Endothelial cell of umbilical vein (primary cell): ENCODE measurements around the gene FGF12. TPM values are rescaled to one million over a fixed set of nuclear protein-coding genes. Genes with fewer than 3 reads are reported as not detected.

Experiments used
- BruUV-seq: library from RNA; stranded (reverse); fragments of 400-500 nt; replicated peaks from 2 replicates; lab custom pipeline; 2021; lab: Mats Ljungman, UMichigan
- CTCF ChIA-PET: fragments of 300-600, 350-600 bp; sonication (Branson Sonifier 250); formaldehyde crosslinking; loops from one replicate; lab custom pipeline; 2021; ENCODE audit warnings: antibody characterized with exemption, inconsistent platforms; lab: Charles Lee
- POLR2A ChIA-PET: fragments of 300-600, 350-600 bp; sonication (Branson Sonifier 250); formaldehyde crosslinking; loops from one replicate; lab custom pipeline; 2021; ENCODE audit warnings: antibody characterized with exemption, inconsistent platforms; lab: Charles Lee
- DNase-seq: peaks from one replicate; pipeline ENCODE4 v3.0.0-alpha.2; 2011; ENCODE audit warnings: low read depth, low spot score
- FAIRE-seq: peaks from 2 replicates; lab custom pipeline; 2011; peaks lifted over from hg19 to GRCh38; lab: Jason Lieb, UNC
- H2AFZ ChIP-seq: 2 replicates; pipeline ENCODE4 v1.6.0; 2012; ENCODE audit warnings: low read depth, low read length, control low read depth, inconsistent platforms
- H3K27ac ChIP-seq: 2 replicates; pipeline ENCODE4 v1.5.1; 2011; ENCODE audit warnings: low read depth, mild to moderate bottlenecking, control low read depth, low read length, moderate library complexity; ENCODE audit not compliant: insufficient read depth
- H3K27me3 ChIP-seq, 2 experiments: 2 replicates each; pipeline versions ENCODE4 v1.6.0 to v1.6.1; 2011; ENCODE audit warnings: low read length in 2 of 2, mixed read lengths in 1 of 2; ENCODE audit not compliant: control insufficient read depth in 2 of 2, insufficient read depth in 2 of 2
- H3K36me3 ChIP-seq, 2 experiments: 2 replicates in 1 of 2; 3 replicates in 1 of 2; pipeline ENCODE4 v1.5.1; 2011; ENCODE audit warnings: low read length in 2 of 2, mild to moderate bottlenecking in 1 of 2, moderate library complexity in 1 of 2; ENCODE audit not compliant: control insufficient read depth in 2 of 2, insufficient read depth in 2 of 2; ENCODE audit errors: extremely low read depth in 1 of 2
- H3K4me1 ChIP-seq: 3 replicates; pipeline ENCODE4 v1.5.1; 2011; ENCODE audit warnings: mild to moderate bottlenecking, low read length; ENCODE audit not compliant: control insufficient read depth, insufficient read depth; ENCODE audit errors: extremely low read depth
- H3K4me2 ChIP-seq: 2 replicates; pipeline ENCODE4 v1.6.1; 2011; ENCODE audit warnings: low read length, control low read depth, mixed read lengths; ENCODE audit not compliant: insufficient read depth
- H3K4me3 ChIP-seq, 3 experiments: fragments of 200-600 bp in 1 of 3; sonication (generic), shearing (Covaris generic) in 1 of 3; replicated peaks in 1 of 3; 2 replicates each; pipeline ENCODE4 v1.5.1; 2011 to 2016; ENCODE audit warnings: control low read depth in 3 of 3, low read length in 3 of 3, mild to moderate bottlenecking in 2 of 3, inconsistent platforms in 1 of 3, low read depth in 1 of 3, moderate library complexity in 1 of 3; ENCODE audit not compliant: insufficient read depth in 1 of 3
- H3K79me2 ChIP-seq: 2 replicates; pipeline ENCODE4 v1.6.0; 2012; ENCODE audit warnings: low read length, inconsistent platforms; ENCODE audit not compliant: control insufficient read depth, insufficient read depth
- H3K9ac ChIP-seq: replicated peaks from 2 replicates; pipeline ENCODE3; 2011; ENCODE audit warnings: low read length, control low read depth; ENCODE audit not compliant: insufficient read depth; ENCODE audit errors: extremely low read depth
- H3K9me1 ChIP-seq: replicated peaks from 3 replicates; pipeline ENCODE4 v1.6.0; 2011; ENCODE audit warnings: mild to moderate bottlenecking, low read length; ENCODE audit not compliant: control insufficient read depth, insufficient read depth; ENCODE audit errors: extremely low read depth
- H3K9me3 ChIP-seq: replicated peaks from 2 replicates; pipeline ENCODE4 v1.5.1; 2012; ENCODE audit warnings: low read length, inconsistent platforms; ENCODE audit not compliant: control insufficient read depth, insufficient read depth
- H4K20me1 ChIP-seq: replicated peaks from 2 replicates; pipeline ENCODE3; 2011; ENCODE audit warnings: mild to moderate bottlenecking, low read length; ENCODE audit not compliant: control insufficient read depth, insufficient read depth; ENCODE audit errors: extremely low read depth
- EZH2 ChIP-seq: IDR thresholded peaks from 2 replicates; pipeline ENCODE4 v1.6.1; 2012; ENCODE audit warnings: borderline replicate concordance, low read depth, mild to moderate bottlenecking, moderate library complexity, low read length, inconsistent platforms; ENCODE audit not compliant: severe bottlenecking
- FOS ChIP-seq: IDR thresholded peaks from 2 replicates; pipeline ENCODE4 v1.6.1; 2011; ENCODE audit warnings: mild to moderate bottlenecking, low read length, moderate library complexity, borderline replicate concordance; ENCODE audit not compliant: insufficient read depth
- GATA2 ChIP-seq: IDR thresholded peaks from 2 replicates; pipeline ENCODE4 v1.7.0; 2011; ENCODE audit warnings: low read depth, mild to moderate bottlenecking, moderate library complexity, mixed read lengths, low read length; ENCODE audit not compliant: insufficient read length, insufficient read depth
- JUN ChIP-seq: IDR thresholded peaks from 2 replicates; pipeline ENCODE4 v1.6.1; 2011; ENCODE audit warnings: borderline replicate concordance, low read depth; ENCODE audit not compliant: insufficient read length, insufficient read depth
- MAX ChIP-seq: IDR thresholded peaks from 2 replicates; pipeline ENCODE4 v1.6.1; 2011; ENCODE audit not compliant: insufficient read depth, insufficient read length
- MYC ChIP-seq: IDR thresholded peaks from one replicate; pipeline ENCODE4 v1.6.1; 2011; ENCODE audit warnings: mild to moderate bottlenecking, low read depth, low read length
- dilution Hi-C: fragments of 300-500 bp; cut with MboI; formaldehyde crosslinking; loops from one replicate; pipeline ENCODE4 v1.15.0; 2019; ENCODE audit warnings: low sequenced_read_pairs; ENCODE audit not compliant: extremely low pct_ligation_motif_present
- intact Hi-C: fragments of 100-400 bp; cut with micrococcal nuclease; formaldehyde crosslinking; loops from one replicate; pipeline ENCODE4 v1.10.0; 2022
- polyA plus RNA-seq, 4 experiments: library from polyadenylated mRNA; depleted of rRNA in 3 of 4; stranded (reverse) in 3 of 4; unstranded in 1 of 4; fragments of >200 nt; gene quantifications; 2 replicates each; pipeline versions ENCODE4 v1.2.1 to v1.2.3, GENCODE V29; 2011 to 2012; ENCODE audit warnings: missing spikeins in 1 of 4
- total RNA-seq: library from RNA; stranded (reverse); gene quantifications from 2 replicates; pipeline ENCODE4 v1.2.3, GENCODE V29; 2021

The FGF12 gene
- total and polyA plus RNA-seq, 2 donors (not counting 3 experiments of a cell fraction or from before 2014, with no cell fraction given), result 0.72 to 2.5 TPM

- H3K4me1 ChIP-seq, result no peaks in the 10 kb centered on the region
- POLR2A ChIA-PET, result interaction anchor here (0.6 kb wide), 1 partner anchor 1837 kb away, joined by 6 read pairs; no protein-coding TSS in a partner anchor
- no peaks in the 10 kb centered on the region for H3K36me3 ChIP-seq
- no peaks in the 10 kb centered on the region for H4K20me1 ChIP-seq
- no peak overlapping the region for H3K9ac ChIP-seq
- intact Hi-C loops, result no loop called here
- no peak overlapping the region for H3K4me3 ChIP-seq
- no peaks in the 10 kb centered on the region for H3K79me2 ChIP-seq
- no TSS peak for BruUV-seq
- H3K27ac ChIP-seq, result no peak overlapping the region
- no peak for DNase-seq
- peaks cover 21 to 39% of the 10 kb centered on the region in 2 experiments for H3K27me3 ChIP-seq
- H3K9me3 ChIP-seq, result no peaks in the 10 kb centered on the region
- TF ChIP-seq GATA2, result no peak
- TF ChIP-seq EZH2, result no peak
- no peak for TF ChIP-seq JUN
- no peak for TF ChIP-seq MAX
- no peak for TF ChIP-seq MYC
- no peak for TF ChIP-seq FOS
- no peak overlapping the region for H3K4me2 ChIP-seq
- FAIRE-seq, result no peak
- no peaks in the 10 kb centered on the region for H3K9me1 ChIP-seq
- CTCF ChIA-PET, result no interaction called here
- no peak overlapping the region for H2AFZ ChIP-seq
- dilution Hi-C loops, result no loop called here
These were observed 211.7 kb downstream of the FGF12 start for GRCh38 chr3:192515664-192516045.
